ENCODE results near the gene LNPEP. TPM values are rescaled to one million over a fixed set of nuclear protein-coding genes. Genes with fewer than 3 reads are reported as not detected.
"Not testable (repeated sequence)": the region's sequence is repeated elsewhere in the genome, so short reads cannot be mapped to it uniquely, and the experiment has no call there.

Gene LNPEP
- total RNA-seq, 1 donor from 2014 or later = 37.7 TPM

DNA sequence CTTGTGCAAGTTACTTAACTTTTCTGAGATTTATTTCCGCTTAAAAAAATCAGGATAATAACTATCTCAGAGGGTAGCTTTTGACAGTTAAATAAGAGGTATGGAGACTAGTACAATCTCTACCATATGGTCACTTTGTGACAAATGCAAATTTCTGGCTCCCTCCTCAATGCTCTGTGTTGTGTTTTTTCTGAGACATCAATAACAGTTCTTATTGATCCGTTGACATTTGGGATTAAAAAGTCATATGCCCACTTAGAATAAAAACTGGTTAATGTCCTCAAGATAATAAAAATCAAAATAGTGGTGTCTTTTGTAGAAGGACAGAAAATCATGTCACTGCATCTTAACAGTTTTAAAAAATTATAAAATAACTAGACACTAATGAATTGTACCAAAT is 24.7 kb upstream of the LNPEP start:
- no peaks in the 10 kb centered on the region for H3K27me3 Mint-ChIP-seq (ENCODE audit: insufficient read depth)
- intact Hi-C loops (cut with micrococcal nuclease) = no loop called here
- no peaks in the 10 kb centered on the region for H3K9me3 Mint-ChIP-seq
- no peak overlapping the region for H3K27ac Mint-ChIP-seq
- no peak overlapping the region for H3K4me3 Mint-ChIP-seq
- DNase-seq (ENCODE audit: low spot score) = no peak
- H3K4me1 Mint-ChIP-seq (ENCODE audit: low read depth) = peaks cover 7% of the 10 kb centered on the region
- peaks cover 39% of the 10 kb centered on the region for H3K36me3 Mint-ChIP-seq (ENCODE audit: low read depth)

DNA sequence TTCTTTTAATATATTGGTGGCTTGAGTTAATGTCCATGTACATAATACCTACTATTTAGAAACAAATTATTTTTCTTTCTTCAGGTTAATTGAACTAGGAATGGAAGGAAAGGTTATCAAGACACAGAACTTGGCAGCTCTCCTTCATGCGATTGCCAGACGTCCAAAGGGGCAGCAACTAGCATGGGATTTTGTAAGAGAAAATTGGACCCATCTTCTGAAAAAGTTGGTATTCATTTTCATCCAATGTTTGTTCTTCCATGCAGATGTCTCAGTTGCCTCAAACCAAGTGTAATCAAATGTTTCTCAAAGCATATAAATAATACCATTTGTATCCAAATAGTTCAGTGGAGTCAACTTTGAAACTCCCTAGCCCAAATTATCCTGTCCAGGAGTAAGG is 22.6 kb upstream of the LNPEP start:
- intact Hi-C loops (cut with micrococcal nuclease) = no loop called here
- Mint-ChIP-seq H3K4me3 (no peak overlapping the region), H3K9me3 (no peaks in the 10 kb centered on the region), H3K36me3 (ENCODE audit: low read depth) (peaks cover 49% of the 10 kb centered on the region), H3K27ac (no peak overlapping the region), H3K4me1 (ENCODE audit: low read depth) (peaks cover 9% of the 10 kb centered on the region), H3K27me3 (ENCODE audit: insufficient read depth) (no peaks in the 10 kb centered on the region)
- DNase-seq (ENCODE audit: low spot score) = no peak

DNA sequence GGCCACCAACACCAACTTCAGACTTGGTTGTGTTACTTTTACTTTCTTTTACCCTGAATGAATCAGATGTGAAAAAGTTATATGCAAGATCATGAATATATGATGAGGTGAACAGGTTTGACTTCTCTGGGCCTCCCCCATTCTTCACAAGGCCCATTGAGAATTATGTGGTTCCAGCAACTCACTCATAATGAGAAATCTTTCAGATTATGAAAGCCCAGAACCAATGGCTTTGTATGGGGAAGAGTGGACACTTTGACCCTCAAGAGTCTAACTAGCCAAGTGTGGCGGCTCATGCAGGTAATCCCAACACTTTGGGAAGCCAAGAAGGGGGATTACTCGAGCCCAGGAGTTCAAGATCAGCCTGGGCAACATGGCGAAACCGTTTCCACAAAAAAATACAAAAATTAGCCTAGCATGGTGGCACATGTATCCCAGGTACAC is 16.1 kb upstream of the LNPEP start:
- no peak for DNase-seq (ENCODE audit: low spot score)
- H3K36me3 Mint-ChIP-seq (ENCODE audit: low read depth) = peaks cover 43% of the 10 kb centered on the region
- H3K4me1 Mint-ChIP-seq (ENCODE audit: low read depth) = peaks cover 41% of the 10 kb centered on the region
- no peak overlapping the region for H3K4me3 Mint-ChIP-seq
- intact Hi-C loops (cut with micrococcal nuclease) = loop anchor here (1.0 kb wide), 4 partner anchors 15 to 49 kb away; no protein-coding TSS in a partner anchor
- H3K9me3 Mint-ChIP-seq = no peaks in the 10 kb centered on the region
- H3K27me3 Mint-ChIP-seq (ENCODE audit: insufficient read depth) = no peaks in the 10 kb centered on the region
- no peak overlapping the region for H3K27ac Mint-ChIP-seq

DNA sequence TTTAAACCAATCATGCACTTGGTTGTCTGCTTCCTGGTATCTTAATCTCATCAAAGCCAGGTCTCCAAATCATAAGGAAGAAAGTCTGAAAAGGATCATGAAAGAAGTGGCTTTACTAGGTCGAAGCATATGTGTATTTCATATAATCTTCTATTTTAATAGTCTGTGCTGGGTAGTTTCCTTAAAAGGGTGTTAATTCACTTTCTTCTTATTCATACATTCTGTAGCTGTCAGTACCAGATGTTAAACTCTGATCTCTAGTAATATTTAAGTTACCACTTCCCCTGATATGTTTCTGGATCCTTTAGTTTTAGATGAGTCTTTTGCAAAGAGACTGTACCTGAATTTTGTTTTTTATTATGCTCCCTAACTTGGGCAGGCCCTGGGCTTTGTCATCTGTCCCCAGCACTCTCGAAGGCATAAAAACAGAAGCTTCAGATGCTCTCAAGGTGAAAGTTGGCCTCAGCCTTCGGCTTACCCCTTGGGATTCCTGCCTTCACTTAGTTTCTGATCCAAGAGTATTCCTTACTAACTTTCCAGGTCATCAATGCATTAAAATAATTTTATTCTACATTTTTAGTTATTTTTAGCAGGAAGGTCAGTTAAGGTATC is 15.0 kb upstream of the LNPEP start:
- Mint-ChIP-seq H3K36me3 (ENCODE audit: low read depth) (peaks cover 42% of the 10 kb centered on the region), H3K9me3 (no peaks in the 10 kb centered on the region), H3K4me3 (no peak overlapping the region), H3K4me1 (ENCODE audit: low read depth) (peaks cover 41% of the 10 kb centered on the region), H3K27me3 (ENCODE audit: insufficient read depth) (no peaks in the 10 kb centered on the region), H3K27ac (no peak overlapping the region)
- no peak for DNase-seq (ENCODE audit: low spot score)
- intact Hi-C loops (cut with micrococcal nuclease) = no loop called here

DNA sequence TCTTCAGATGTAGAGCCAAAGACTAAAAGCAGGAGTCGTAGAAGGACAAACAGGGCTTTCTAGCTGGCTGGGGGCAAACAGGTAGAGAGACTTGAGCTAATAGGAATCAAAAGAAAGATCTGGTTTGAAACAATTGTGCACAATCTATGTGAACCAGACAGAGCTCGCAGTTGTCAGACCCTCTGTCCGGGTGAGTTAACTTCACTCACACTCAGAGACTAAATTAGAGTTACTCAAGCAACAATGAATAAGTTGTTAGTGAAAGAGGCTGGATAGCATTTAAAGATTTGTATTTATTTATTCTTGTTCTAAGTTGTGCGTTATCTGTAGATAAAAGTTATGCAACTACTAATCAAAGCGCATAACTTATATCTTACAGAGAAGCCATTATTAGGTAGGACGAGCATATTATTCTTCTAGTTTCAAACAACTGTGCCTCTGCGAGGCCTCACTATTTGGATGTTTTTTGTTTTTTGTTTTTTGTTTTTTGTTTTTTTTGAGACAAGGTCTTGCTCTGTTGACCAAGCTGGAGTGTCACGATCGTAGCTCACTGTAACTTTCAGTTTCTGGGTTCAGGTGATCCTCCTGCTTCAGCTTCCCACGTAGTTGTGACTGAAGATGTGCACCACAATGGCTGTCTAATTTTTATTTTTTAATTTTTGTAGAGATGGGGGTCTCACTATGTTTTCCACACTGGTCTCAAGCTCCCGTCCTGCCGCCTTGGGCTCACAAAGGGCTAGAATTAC is 13.2 kb upstream of the LNPEP start:
- Mint-ChIP-seq H3K27me3 (ENCODE audit: insufficient read depth) (no peaks in the 10 kb centered on the region), H3K4me1 (ENCODE audit: low read depth) (peaks cover 41% of the 10 kb centered on the region), H3K36me3 (ENCODE audit: low read depth) (peaks cover 36% of the 10 kb centered on the region), H3K9me3 (no peaks in the 10 kb centered on the region), H3K4me3 (no peak overlapping the region), H3K27ac (no peak overlapping the region)
- no peak for DNase-seq (ENCODE audit: low spot score)
- intact Hi-C loops (cut with micrococcal nuclease) = no loop called here

DNA sequence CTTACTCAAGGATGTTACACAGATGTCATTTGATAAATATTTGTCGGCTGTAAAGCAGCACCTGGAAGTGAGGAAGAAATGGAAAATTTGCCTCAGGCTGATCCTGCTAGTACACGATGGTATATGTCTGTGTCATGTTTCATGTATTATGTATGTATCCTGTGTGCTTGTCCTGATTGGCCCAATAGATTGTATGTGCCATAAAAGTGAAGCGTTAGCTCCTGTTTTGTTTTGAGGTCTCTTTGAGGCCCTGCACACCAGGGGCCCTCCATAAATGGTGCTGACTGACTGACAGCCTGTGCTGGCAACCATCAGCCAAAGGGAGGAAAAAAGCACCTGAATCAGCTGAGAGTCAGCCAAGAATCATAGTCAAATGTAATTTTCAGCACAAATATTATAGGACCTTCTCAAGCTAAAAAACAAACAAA is 11.8 kb upstream of the LNPEP start:
- intact Hi-C loops (cut with micrococcal nuclease) = loop anchor here (1.0 kb wide), 1 partner anchor 10 kb away; no protein-coding TSS in a partner anchor
- Mint-ChIP-seq H3K4me3 (no peak overlapping the region), H3K27ac (peak overlapping the region; percentile 41), H3K36me3 (ENCODE audit: low read depth) (peaks cover 27% of the 10 kb centered on the region), H3K9me3 (no peaks in the 10 kb centered on the region), H3K4me1 (ENCODE audit: low read depth) (peaks cover 41% of the 10 kb centered on the region), H3K27me3 (ENCODE audit: insufficient read depth) (no peaks in the 10 kb centered on the region)
- DNase-seq (ENCODE audit: low spot score) = no peak

DNA sequence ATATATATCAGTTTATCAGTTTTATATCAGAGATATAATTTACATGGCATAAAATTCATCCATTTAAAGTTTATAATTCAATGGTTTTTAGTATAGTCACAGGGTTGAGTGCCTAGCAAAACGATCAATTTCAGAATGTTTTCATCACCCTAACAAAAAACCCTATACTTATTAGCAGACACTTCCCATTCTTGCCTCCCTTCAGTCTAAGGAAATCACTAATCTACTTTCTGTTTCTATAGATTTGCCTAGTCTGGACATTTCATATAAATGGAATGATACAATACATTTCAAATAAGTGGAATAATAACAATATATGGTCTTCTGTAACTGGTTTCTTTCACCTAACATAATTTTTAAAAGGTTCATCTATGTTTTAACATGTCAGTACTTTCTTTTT is 9.6 kb upstream of the LNPEP start:
- Mint-ChIP-seq H3K36me3 (ENCODE audit: low read depth) (peaks cover 27% of the 10 kb centered on the region), H3K4me3 (no peak overlapping the region), H3K27ac (no peak overlapping the region), H3K9me3 (no peaks in the 10 kb centered on the region), H3K4me1 (ENCODE audit: low read depth) (peaks cover 47% of the 10 kb centered on the region), H3K27me3 (ENCODE audit: insufficient read depth) (no peaks in the 10 kb centered on the region)
- intact Hi-C loops (cut with micrococcal nuclease) = no loop called here
- no peak for DNase-seq (ENCODE audit: low spot score)

DNA sequence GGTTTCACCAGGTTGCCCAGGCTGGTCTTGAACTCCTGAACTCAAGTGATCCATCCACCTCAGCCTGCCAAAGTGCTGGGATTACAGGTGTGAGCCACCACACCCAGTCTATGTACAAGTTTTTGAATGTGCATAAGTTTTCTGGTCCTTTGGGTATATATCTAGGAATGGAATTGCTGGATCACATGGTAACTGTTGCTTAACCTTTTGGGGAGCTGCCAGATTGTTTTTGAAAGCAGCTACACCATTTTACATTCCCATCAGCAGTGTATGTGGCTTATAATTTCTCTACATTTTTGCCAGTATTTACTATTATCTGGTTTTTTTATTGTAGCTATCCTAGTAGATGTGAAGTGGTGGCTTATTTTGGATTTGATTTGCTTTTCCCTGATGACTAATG is 8.9 kb upstream of the LNPEP start:
- no peak overlapping the region for H3K27ac Mint-ChIP-seq
- peaks cover 24% of the 10 kb centered on the region for H3K36me3 Mint-ChIP-seq (ENCODE audit: low read depth)
- H3K27me3 Mint-ChIP-seq (ENCODE audit: insufficient read depth) = no peaks in the 10 kb centered on the region
- DNase-seq (ENCODE audit: low spot score) = no peak
- peaks cover 49% of the 10 kb centered on the region for H3K4me1 Mint-ChIP-seq (ENCODE audit: low read depth)
- intact Hi-C loops (cut with micrococcal nuclease) = no loop called here
- no peak overlapping the region for H3K4me3 Mint-ChIP-seq
- no peaks in the 10 kb centered on the region for H3K9me3 Mint-ChIP-seq

DNA sequence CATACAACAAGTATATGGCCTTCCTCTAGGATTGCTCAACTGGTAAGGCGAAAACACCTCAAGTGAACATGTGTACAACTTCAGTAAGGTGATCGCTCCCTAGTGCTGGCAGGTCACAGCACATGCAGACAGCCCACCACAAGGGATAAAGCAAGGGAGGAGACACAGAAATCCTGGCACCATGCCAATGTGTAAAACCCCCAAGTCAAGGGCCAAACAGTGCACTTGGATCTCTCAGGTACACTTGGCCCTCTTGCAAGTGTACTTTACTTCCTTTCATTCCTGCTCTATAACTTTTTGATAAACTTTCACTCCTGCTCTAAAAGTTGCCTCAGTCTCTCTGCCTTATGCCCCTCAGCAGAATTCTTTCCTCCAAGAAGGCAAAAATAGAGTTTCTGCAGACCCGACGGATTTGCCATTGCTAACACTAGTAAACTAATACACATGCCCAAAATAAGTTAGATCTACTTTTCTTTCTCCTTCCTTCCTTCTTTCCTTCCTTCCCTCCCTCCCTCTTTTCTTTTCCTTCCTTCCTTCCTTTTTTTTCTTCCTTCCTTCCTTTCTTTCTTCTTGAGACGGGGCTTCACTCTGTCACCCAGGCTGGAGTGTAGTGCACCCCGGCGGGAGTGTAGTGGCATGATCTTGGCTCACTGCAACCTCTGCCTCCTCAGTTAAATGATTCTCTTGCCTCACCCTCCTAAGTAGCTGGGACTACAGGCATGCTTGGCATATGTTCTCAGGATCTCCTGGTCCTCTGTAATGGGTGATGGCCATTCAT is 6.8 kb upstream of the LNPEP start:
- H3K9me3 Mint-ChIP-seq = no peaks in the 10 kb centered on the region
- no peak overlapping the region for H3K27ac Mint-ChIP-seq
- no peaks in the 10 kb centered on the region for H3K27me3 Mint-ChIP-seq (ENCODE audit: insufficient read depth)
- peaks cover 54% of the 10 kb centered on the region for H3K4me1 Mint-ChIP-seq (ENCODE audit: low read depth)
- no peak for DNase-seq (ENCODE audit: low spot score)
- H3K36me3 Mint-ChIP-seq (ENCODE audit: low read depth) = peaks cover 16% of the 10 kb centered on the region
- intact Hi-C loops (cut with micrococcal nuclease) = no loop called here
- no peak overlapping the region for H3K4me3 Mint-ChIP-seq

DNA sequence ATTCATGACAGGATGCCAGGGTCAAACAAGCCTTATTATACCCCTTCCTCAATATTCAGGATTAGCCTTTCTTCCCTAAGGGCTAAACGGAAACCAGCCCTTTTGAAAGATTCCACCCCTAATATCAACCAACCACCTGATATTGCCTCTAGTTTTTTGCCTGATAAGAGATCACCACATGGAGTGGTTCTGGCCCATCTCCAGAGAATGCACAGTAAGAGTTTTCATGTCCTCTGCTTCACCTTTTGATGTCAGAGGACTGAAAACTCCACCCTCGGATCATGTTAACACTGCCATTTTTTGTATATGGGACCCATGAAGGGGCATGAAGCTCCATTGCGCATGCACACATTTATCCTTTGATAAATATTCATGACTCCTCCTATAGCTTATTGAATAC is 5.8 kb upstream of the LNPEP start:
- Mint-ChIP-seq H3K36me3 (ENCODE audit: low read depth) (peaks cover 14% of the 10 kb centered on the region), H3K27me3 (ENCODE audit: insufficient read depth) (no peaks in the 10 kb centered on the region), H3K9me3 (no peaks in the 10 kb centered on the region), H3K27ac (no peak overlapping the region), H3K4me1 (ENCODE audit: low read depth) (peaks cover 54% of the 10 kb centered on the region), H3K4me3 (no peak overlapping the region)
- intact Hi-C loops (cut with micrococcal nuclease) = loop anchor here (10.0 kb wide), 2 partner anchors 395 to 1375 kb away; partner anchors contain the start of genes ARSK and SKIC3
- DNase-seq (ENCODE audit: low spot score) = no peak

DNA sequence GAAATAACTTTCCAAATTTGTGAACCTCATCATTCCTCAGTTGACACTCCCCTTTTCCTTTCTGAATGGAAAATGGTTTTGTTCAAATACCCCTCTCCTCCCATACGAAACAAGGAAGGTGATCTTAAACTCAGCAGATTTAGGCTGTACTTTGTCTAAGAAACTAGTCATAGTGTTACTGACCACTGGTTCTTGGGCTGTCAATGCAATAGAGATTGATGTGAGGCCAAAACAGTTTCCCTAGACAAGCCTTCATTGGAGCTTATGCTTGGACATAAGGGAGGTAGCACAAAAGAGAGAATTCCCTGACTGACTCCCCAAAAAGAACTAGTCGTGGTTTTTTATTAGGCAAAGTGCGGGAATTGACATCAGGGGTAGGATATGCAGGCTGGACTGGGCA is 5.3 kb upstream of the LNPEP start:
- Mint-ChIP-seq H3K27me3 (ENCODE audit: insufficient read depth) (no peaks in the 10 kb centered on the region), H3K4me3 (no peak overlapping the region), H3K9me3 (no peaks in the 10 kb centered on the region), H3K36me3 (ENCODE audit: low read depth) (peaks cover 13% of the 10 kb centered on the region), H3K4me1 (ENCODE audit: low read depth) (peaks cover 54% of the 10 kb centered on the region), H3K27ac (no peak overlapping the region)
- no peak for DNase-seq (ENCODE audit: low spot score)
- intact Hi-C loops (cut with micrococcal nuclease) = loop anchor here (10.0 kb wide), 2 partner anchors 396 to 1376 kb away; partner anchors contain the start of genes ARSK and SKIC3

DNA sequence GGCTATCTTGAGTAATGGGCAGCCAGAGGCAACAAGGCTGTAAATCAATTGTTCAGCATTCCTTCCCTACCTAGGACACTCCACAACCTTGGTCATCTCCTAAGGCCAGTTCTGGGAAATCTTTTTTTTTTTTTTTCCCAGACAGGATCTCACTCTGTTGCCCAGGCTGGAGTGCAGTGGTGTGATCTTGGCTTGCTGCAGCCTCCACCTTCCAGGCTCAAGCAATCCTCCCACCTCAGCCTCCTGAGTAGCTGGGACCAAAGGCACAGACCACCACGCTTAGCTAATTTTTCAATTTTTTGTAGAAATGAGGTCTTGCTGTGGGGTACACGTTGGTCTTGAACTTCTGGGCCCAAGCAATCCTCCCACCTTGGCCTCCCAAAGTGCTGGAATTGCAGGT is 4.8 kb upstream of the LNPEP start:
- intact Hi-C loops (cut with micrococcal nuclease) = loop anchor here (10.0 kb wide), 2 partner anchors 396 to 1376 kb away; partner anchors contain the start of genes ARSK and SKIC3
- not testable (repeated sequence) for H3K27ac Mint-ChIP-seq; H3K9me3 Mint-ChIP-seq; H3K27me3 Mint-ChIP-seq (ENCODE audit: insufficient read depth); DNase-seq (ENCODE audit: low spot score)
- H3K4me3 Mint-ChIP-seq = peak overlapping the region; percentile 60
- H3K36me3 Mint-ChIP-seq (ENCODE audit: low read depth) = peaks cover 13% of the 10 kb centered on the region
- H3K4me1 Mint-ChIP-seq (ENCODE audit: low read depth) = peaks cover 54% of the 10 kb centered on the region

DNA sequence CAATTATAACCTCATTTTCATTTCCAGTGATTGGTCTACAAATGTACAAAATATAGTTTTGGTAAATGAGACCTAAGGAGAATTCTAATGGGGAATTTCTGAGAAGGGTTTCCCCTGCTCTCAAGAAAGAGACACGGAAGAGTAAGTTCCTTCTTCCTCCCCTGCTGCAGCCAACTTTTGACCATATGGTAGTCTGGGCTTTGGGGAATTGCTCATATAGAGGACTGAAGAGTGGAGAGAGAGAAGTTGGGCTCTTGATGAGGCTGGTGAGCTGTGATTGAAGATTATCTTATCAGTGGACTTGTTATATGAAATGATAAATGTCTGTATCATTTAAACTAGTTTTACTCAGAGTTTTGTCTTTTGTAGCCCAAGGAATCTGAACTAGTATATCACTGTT is 4.3 kb upstream of the LNPEP start:
- intact Hi-C loops (cut with micrococcal nuclease) = loop anchor here (10.0 kb wide), 2 partner anchors 397 to 1377 kb away; partner anchors contain the start of genes ARSK and SKIC3
- Mint-ChIP-seq H3K27me3 (ENCODE audit: insufficient read depth) (no peaks in the 10 kb centered on the region), H3K4me3 (peak overlapping the region; percentile 60), H3K9me3 (no peaks in the 10 kb centered on the region), H3K27ac (no peak overlapping the region), H3K4me1 (ENCODE audit: low read depth) (peaks cover 54% of the 10 kb centered on the region), H3K36me3 (ENCODE audit: low read depth) (peaks cover 11% of the 10 kb centered on the region)
- DNase-seq (ENCODE audit: low spot score) = no peak

All from activated T-helper 1 cell treated with anti-CD3 and anti-CD28 coated beads, Interleukin-12 subunit alpha, Interleukin-12 subunit beta, Interleukin-2, Interleukin-4 antibody, amounts not matched to agents 30 ng/mL and 10 ng/mL and 1 ng/mL, durations not matched to agents 14 hours and 24 hours and 36 hours (primary cell).